Omental fat pad (tissue), 4 donors: ENCODE results near the gene AGPAT3. TPM values are rescaled to one million over a fixed set of nuclear protein-coding genes. Genes with fewer than 3 reads are reported as not detected.

Experiments used
- ATAC-seq: fragments of 150-250 bp; one replicate; pipeline ENCODE4 v1.9.1; 2016; ENCODE audit warnings: mild to moderate bottlenecking, moderate library complexity; ENCODE audit not compliant: low FRiP score
- DNase-seq: peaks from one replicate; pipeline ENCODE4 v3.0.0-alpha.2; 2019; ENCODE audit warnings: low spot score
- CTCF ChIP-seq, 3 donors: fragments of 450-650 bp; IDR thresholded peaks; one replicate each; pipeline ENCODE4 v1.5.1; 2016 to 2017; ENCODE audit warnings: antibody characterized with exemption in 3 of 3, mild to moderate bottlenecking in 3 of 3, moderate library complexity in 2 of 3
- total RNA-seq, 4 donors: library from RNA; depleted of rRNA; stranded (reverse); fragments of >200 nt; gene quantifications; one replicate each; pipeline ENCODE4 v1.1.0, GENCODE V29; 2016

Gene AGPAT3
- total RNA-seq, 4 donors from 2014 or later: 29.7 to 47.0 (median 43.3) TPM

- DNase-seq (no peak), ATAC-seq (no peak)
- no peak for TF ChIP-seq CTCF (IDR thresholded peaks at IDR 0.05)
These were observed 87.1 kb downstream of the AGPAT3 start for GRCh38 chr21:43951911-43952703.

- TF ChIP-seq CTCF (IDR thresholded peaks at IDR 0.05): no peak
These were observed 88.0 kb downstream of the AGPAT3 start for GRCh38 chr21:43953021-43953420.

GRCh38 chr21:43954042-43954441 is 89.0 kb downstream of the AGPAT3 start:
- TF ChIP-seq CTCF (IDR thresholded peaks at IDR 0.05): no peak
- DNase-seq (no peak), ATAC-seq (no peak)

More at GRCh38 chr21:43953021-43953420, 88.0 kb downstream of the AGPAT3 start:
- ATAC-seq (no peak), DNase-seq (no peak)

GRCh38 chr21:43954896-43955295 is 89.9 kb downstream of the AGPAT3 start:
- DNase-seq (no peak), ATAC-seq (no peak)
- no peak for TF ChIP-seq CTCF (IDR thresholded peaks at IDR 0.05)

- no peak for DNase-seq
These were observed 91.1 kb downstream of the AGPAT3 start for GRCh38 chr21:43956019-43956669.

GRCh38 chr21:43956670-43957035 is 91.6 kb downstream of the AGPAT3 start:
- ATAC-seq (no peak), DNase-seq (no peak)
- no peak for TF ChIP-seq CTCF (IDR thresholded peaks at IDR 0.05)

More at GRCh38 chr21:43956019-43956669, 91.1 kb downstream of the AGPAT3 start:
- no peak for ATAC-seq
- TF ChIP-seq CTCF (IDR thresholded peaks at IDR 0.05): no peak
